PFSK-1 (cell line): ENCODE data around the gene RNF217. TPM values are rescaled to one million over a fixed set of nuclear protein-coding genes. Genes with fewer than 3 reads are reported as not detected.

Experiments
- FOXP2 ChIP-seq: optimal IDR thresholded peaks from 2 replicates; pipeline ENCODE3; 2011; ENCODE audit warnings: borderline replicate concordance, control low read depth, inconsistent platforms; ENCODE audit not compliant: insufficient read depth; ENCODE audit errors: extremely low read length, extremely low read depth
- POLR2AphosphoS5 ChIP-seq: IDR thresholded peaks from 2 replicates; pipeline ENCODE4 v1.6.1; 2012; ENCODE audit warnings: low read depth, mild to moderate bottlenecking, control low read depth, low read length, moderate library complexity
- REST ChIP-seq, 2 experiments: IDR thresholded peaks; 2 replicates each; pipeline versions ENCODE4 v1.6.1 to v1.8.0; 2011 to 2012; ENCODE audit warnings: low read depth in 2 of 2, low read length in 2 of 2, control low read depth in 1 of 2, inconsistent platforms in 1 of 2, mild to moderate bottlenecking in 1 of 2, moderate library complexity in 1 of 2; ENCODE audit not compliant: insufficient read depth in 1 of 2
- SIN3A ChIP-seq: IDR thresholded peaks from 2 replicates; pipeline ENCODE4 v1.6.1; 2012; ENCODE audit warnings: mild to moderate bottlenecking, low read length, moderate library complexity, borderline replicate concordance; ENCODE audit not compliant: insufficient read depth
- TAF1 ChIP-seq: IDR thresholded peaks from 2 replicates; pipeline ENCODE4 v1.6.1; 2012; ENCODE audit warnings: low read length, control low read depth, borderline replicate concordance; ENCODE audit not compliant: insufficient read depth
- polyA plus RNA-seq: library from polyadenylated mRNA; unstranded; fragments of >200 nt; gene quantifications from one replicate; pipeline ENCODE4 v1.2.1, GENCODE V29; 2012; ENCODE audit warnings: low read depth, missing spikeins; ENCODE audit not compliant: insufficient read length

The RNF217 gene
- polyA plus RNA-seq = 5.1 TPM

GRCh38 chr6:124961777-124962638 lies at the start of gene RNF217:
Gene RNF217, plus strand, starts transcription at chr6:124962437. Its CDS starts 108 bp downstream, at chr6:124962545.
- TF ChIP-seq FOXP2 (peak; percentile 70), TAF1 (no peak), POLR2AphosphoS5 (no peak), REST (IDR thresholded peaks at IDR 0.05; ENCODE audit: insufficient read depth in 1 of 2, low read depth in 2 of 2, low read length in 2 of 2) (0 out of 4 replicates have a peak, but pooled peaks of 1 of the 2 experiments have one; percentile 11)

GRCh38 chr6:124913056-124913455 lies 49.2 kb upstream of the RNF217 start:
- no peak for TF ChIP-seq SIN3A
- no peak for TF ChIP-seq POLR2AphosphoS5
- no peak for TF ChIP-seq REST (IDR thresholded peaks at IDR 0.05; ENCODE audit: insufficient read depth in 1 of 2, low read depth in 2 of 2, low read length in 2 of 2)
- TF ChIP-seq TAF1 = no peak
- no peak for TF ChIP-seq FOXP2

GRCh38 chr6:124917769-124918168 lies 44.5 kb upstream of the RNF217 start:
- TF ChIP-seq SIN3A = no peak
- no peak for TF ChIP-seq TAF1
- TF ChIP-seq REST (IDR thresholded peaks at IDR 0.05; ENCODE audit: insufficient read depth in 1 of 2, low read depth in 2 of 2, low read length in 2 of 2) = no peak
- TF ChIP-seq FOXP2 = no peak
- TF ChIP-seq POLR2AphosphoS5 = no peak

- TF ChIP-seq REST (IDR thresholded peaks at IDR 0.05; ENCODE audit: insufficient read depth in 1 of 2, low read depth in 2 of 2, low read length in 2 of 2) (no peak), FOXP2 (no peak), SIN3A (no peak), POLR2AphosphoS5 (no peak), TAF1 (no peak)
These were observed 37.9 kb upstream of the RNF217 start for GRCh38 chr6:124924333-124924759.
